ENCODE measurements around the gene CFAP299. TPM values are rescaled to one million over a fixed set of nuclear protein-coding genes. Genes with fewer than 3 reads are reported as not detected.

CFAP299 gene
- total and polyA plus RNA-seq, 5 experiments from 2014 or later: 0.37 to 0.74 TPM; not detected in 3

DNA sequence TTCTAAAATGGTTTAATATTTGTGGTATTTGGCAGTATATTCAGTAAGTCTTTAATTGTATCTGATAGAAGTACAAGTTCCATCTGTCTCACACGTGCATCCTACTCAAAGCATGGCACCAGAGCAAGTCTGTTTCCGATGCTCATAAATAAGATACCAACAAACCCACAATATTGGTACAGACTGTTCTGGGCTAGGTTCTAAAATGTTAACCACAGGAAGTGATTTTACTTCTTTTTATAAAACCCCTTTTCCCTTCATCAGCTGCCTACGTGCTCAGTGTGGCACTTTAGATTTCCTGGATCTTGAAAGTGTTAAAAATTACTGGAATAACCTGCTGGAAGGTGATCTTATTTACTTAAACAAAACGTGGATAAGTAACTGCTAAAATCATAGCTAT is 165.1 kb downstream of the CFAP299 start:
- peaks cover 9 to 67% (median 59%) of the 10 kb centered on the region in 4 donors for H3K4me1 Mint-ChIP-seq

GRCh38 chr4:80507077-80507476 is 171.5 kb downstream of the CFAP299 start:
- DNase-seq: no peak
- POLR2A ChIA-PET: interaction anchor here (0.5 kb wide), 1 partner anchor 13 kb away, joined by 3 read pairs; no protein-coding TSS in a partner anchor
- H3K27me3 Mint-ChIP-seq: no peaks in the 10 kb centered on the region
- peak overlapping the region in 6 of 10 donors; percentile 0 to 60 (median 30) for H3K27ac Mint-ChIP-seq
- peak in 1 of 2 donors; percentile 29 for ATAC-seq
- H3K4me1 Mint-ChIP-seq: peaks cover 8 to 54% (median 49%) of the 10 kb centered on the region in 4 donors
- H3K9me3 Mint-ChIP-seq: peaks cover 0 to 12% (median 3%) of the 10 kb centered on the region in 9 donors
- H3K4me3 Mint-ChIP-seq: peak overlapping the region in 1 of 10 donors; percentile 11
- peaks cover 0 to 20% (median 2%) of the 10 kb centered on the region in 3 donors for H3K36me3 Mint-ChIP-seq

More for the DNA sequence above, 165.1 kb downstream of the CFAP299 start:
- Mint-ChIP-seq H3K27ac (peak overlapping the region; percentile 69 to 92 (median 85)), H3K9me3 (peaks cover 5 to 33% (median 24%) of the 10 kb centered on the region in 9 donors), H3K27me3 (no peaks in the 10 kb centered on the region), H3K36me3 (peaks cover 5 to 43% (median 26%) of the 10 kb centered on the region in 3 donors), H3K4me3 (peak overlapping the region; percentile 13 to 73 (median 28))
- DNase-seq: peak in 6 of 10 donors; percentile 10 to 79 (median 58)
- POLR2A ChIA-PET: interaction anchor here (1.2 to 1.6 kb wide), 4 partner anchors 8 to 40 kb away, joined by 4 to 8 read pairs (median 5); no protein-coding TSS in a partner anchor
- ATAC-seq: peak; percentile 98 to 99

DNA sequence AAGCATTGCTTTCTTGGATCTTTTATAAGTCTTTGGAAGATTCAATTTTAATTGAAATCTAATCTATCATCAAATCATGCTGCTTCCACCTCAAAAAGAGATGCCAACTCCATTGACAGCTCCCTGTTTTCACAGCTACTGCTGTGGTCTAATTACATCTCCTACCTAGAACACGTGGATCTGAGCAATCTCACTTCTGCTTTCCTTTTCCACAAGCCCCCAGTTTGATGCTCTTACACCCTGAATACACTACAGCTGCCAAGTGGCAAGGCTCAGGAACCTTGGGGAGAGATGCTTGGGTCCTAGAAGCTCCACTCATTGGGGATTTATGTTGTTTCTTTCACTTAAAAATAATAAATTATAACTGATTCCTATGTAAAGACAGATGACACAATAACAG is 172.0 kb downstream of the CFAP299 start:
- H3K27me3 Mint-ChIP-seq: no peaks in the 10 kb centered on the region
- peak overlapping the region in 8 of 10 donors; percentile 0 to 88 (median 60) for H3K27ac Mint-ChIP-seq

DNA sequence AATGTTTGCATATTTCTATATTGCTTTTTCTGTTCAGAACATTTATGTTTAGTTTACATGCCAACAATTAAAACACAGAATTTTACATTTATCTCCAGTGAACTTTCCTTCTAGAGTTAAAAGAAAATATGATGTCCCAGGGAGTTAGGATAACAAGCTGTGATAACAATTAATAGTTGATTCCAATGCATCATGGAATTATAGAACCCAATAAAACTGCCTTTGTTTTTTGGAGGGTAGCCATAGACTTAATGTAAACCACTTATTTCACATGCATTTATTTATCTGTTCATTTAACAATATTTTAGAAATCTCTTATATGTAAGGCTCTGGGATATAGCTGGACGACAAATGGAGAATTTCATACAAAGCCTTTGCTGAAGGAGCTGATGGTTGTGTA is 180.0 kb downstream of the CFAP299 start:
- DNase-seq (no peak), ATAC-seq (no peak)
- Mint-ChIP-seq H3K27me3 (peaks cover 0 to 3% (median 0%) of the 10 kb centered on the region in 5 donors), H3K9me3 (no peaks in the 10 kb centered on the region), H3K36me3 (peaks cover 0 to 2% (median 0%) of the 10 kb centered on the region in 3 donors), H3K4me1 (peaks cover 2 to 12% (median 5%) of the 10 kb centered on the region in 4 donors), H3K27ac (no peak overlapping the region), H3K4me3 (no peak overlapping the region)
- POLR2A ChIA-PET: interaction anchor here (1.5 kb wide), 1 partner anchor 9 kb away, joined by 3 read pairs; no protein-coding TSS in a partner anchor

More for the DNA sequence above, 172.0 kb downstream of the CFAP299 start:
- peaks cover 0 to 18% (median 2%) of the 10 kb centered on the region in 3 donors for H3K36me3 Mint-ChIP-seq
- H3K9me3 Mint-ChIP-seq: peaks cover 0 to 12% (median 3%) of the 10 kb centered on the region in 9 donors
- POLR2A ChIA-PET: interaction anchor here (0.5 kb wide), 1 partner anchor 14 kb away, joined by 3 read pairs; no protein-coding TSS in a partner anchor
- H3K4me3 Mint-ChIP-seq: peak overlapping the region in 1 of 10 donors; percentile 22
- ATAC-seq (no peak), DNase-seq (no peak)
- peaks cover 7 to 50% (median 44%) of the 10 kb centered on the region in 4 donors for H3K4me1 Mint-ChIP-seq

DNA sequence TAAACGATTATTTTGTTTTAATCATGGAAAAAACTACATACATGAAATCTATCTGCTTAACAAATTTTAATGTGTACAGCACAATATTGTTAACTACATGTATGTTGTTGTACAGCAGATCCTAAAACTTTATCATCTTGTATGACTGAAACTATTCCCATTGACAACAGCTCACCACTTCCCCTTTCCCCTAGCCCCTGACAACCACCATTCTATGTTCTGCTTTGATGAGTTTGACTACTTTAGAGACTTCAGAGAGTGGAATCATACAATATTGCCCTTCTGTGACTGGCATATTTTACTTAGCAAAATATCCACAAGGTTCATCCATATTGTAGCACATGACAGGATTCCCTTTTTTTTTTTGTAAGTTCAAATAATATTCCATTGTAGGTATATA is 185.9 kb downstream of the CFAP299 start:
- ATAC-seq (no peak), DNase-seq (no peak)
- Mint-ChIP-seq H3K9me3 (peaks cover 0 to 9% (median 0%) of the 10 kb centered on the region in 9 donors), H3K4me1 (peaks cover 0 to 8% (median 3%) of the 10 kb centered on the region in 4 donors), H3K27ac (no peak overlapping the region), H3K36me3 (peaks cover 0 to 10% (median 6%) of the 10 kb centered on the region in 3 donors), H3K4me3 (no peak overlapping the region), H3K27me3 (no peaks in the 10 kb centered on the region)
- POLR2A ChIA-PET: no interaction called here

- ATAC-seq (no peak), DNase-seq (no peak)
- Mint-ChIP-seq H3K27ac (no peak overlapping the region), H3K27me3 (peaks cover 0 to 2% (median 0%) of the 10 kb centered on the region in 5 donors), H3K9me3 (peaks cover 0 to 9% (median 0%) of the 10 kb centered on the region in 9 donors), H3K36me3 (peaks cover 0 to 13% (median 6%) of the 10 kb centered on the region in 3 donors), H3K4me1 (peaks cover 12 to 24% (median 16%) of the 10 kb centered on the region in 4 donors), H3K4me3 (no peak overlapping the region)
- POLR2A ChIA-PET: no interaction called here
Measured at GRCh38 chr4:80526697-80527096, 191.2 kb downstream of the CFAP299 start.

- Mint-ChIP-seq H3K9me3 (peaks cover 0 to 9% (median 0%) of the 10 kb centered on the region in 9 donors), H3K27me3 (peaks cover 0 to 2% (median 0%) of the 10 kb centered on the region in 5 donors), H3K36me3 (peaks cover 0 to 9% (median 0%) of the 10 kb centered on the region in 3 donors), H3K4me1 (peaks cover 15 to 30% (median 25%) of the 10 kb centered on the region in 4 donors), H3K4me3 (no peak overlapping the region), H3K27ac (peak overlapping the region in 2 of 10 donors; percentile 42 to 59)
- POLR2A ChIA-PET: interaction anchor here (0.9 kb wide), 1 partner anchor 8 kb away, joined by 3 read pairs; no protein-coding TSS in a partner anchor
- no peak for ATAC-seq
- no peak for DNase-seq
Measured at GRCh38 chr4:80529026-80529425, 193.5 kb downstream of the CFAP299 start.

- DNase-seq: no peak
- no peak overlapping the region for H3K4me3 Mint-ChIP-seq
- POLR2A ChIA-PET: no interaction called here
- H3K4me1 Mint-ChIP-seq: peaks cover 19 to 42% (median 30%) of the 10 kb centered on the region in 4 donors
- H3K27ac Mint-ChIP-seq: no peak overlapping the region
- peaks cover 0 to 1% (median 0%) of the 10 kb centered on the region in 5 donors for H3K27me3 Mint-ChIP-seq
- ATAC-seq: no peak
- H3K9me3 Mint-ChIP-seq: peaks cover 0 to 6% (median 0%) of the 10 kb centered on the region in 9 donors
- H3K36me3 Mint-ChIP-seq: peaks cover 0 to 7% (median 0%) of the 10 kb centered on the region in 3 donors
Measured at GRCh38 chr4:80532674-80533333, 197.3 kb downstream of the CFAP299 start.

GRCh38 chr4:80535551-80535950 is 200.0 kb downstream of the CFAP299 start:
- peaks cover 14 to 42% (median 29%) of the 10 kb centered on the region in 4 donors for H3K4me1 Mint-ChIP-seq
- no peak for DNase-seq
- H3K27ac Mint-ChIP-seq: peak overlapping the region in 2 of 10 donors; percentile 29 to 31
- POLR2A ChIA-PET: no interaction called here
- peaks cover 0 to 6% (median 0%) of the 10 kb centered on the region in 9 donors for H3K9me3 Mint-ChIP-seq
- no peak for ATAC-seq
- peaks cover 0 to 4% (median 0%) of the 10 kb centered on the region in 3 donors for H3K36me3 Mint-ChIP-seq
- peak overlapping the region in 1 of 10 donors; percentile 4 for H3K4me3 Mint-ChIP-seq
- no peaks in the 10 kb centered on the region for H3K27me3 Mint-ChIP-seq

- peaks cover 0 to 6% (median 0%) of the 10 kb centered on the region in 9 donors for H3K9me3 Mint-ChIP-seq
- DNase-seq: no peak
- no peaks in the 10 kb centered on the region for H3K27me3 Mint-ChIP-seq
- H3K4me1 Mint-ChIP-seq: peaks cover 17 to 40% (median 27%) of the 10 kb centered on the region in 4 donors
- no peak overlapping the region for H3K4me3 Mint-ChIP-seq
- POLR2A ChIA-PET: interaction anchor here (1.2 kb wide), 1 partner anchor 18 kb away, joined by 4 read pairs; no protein-coding TSS in a partner anchor
- no peak for ATAC-seq
- no peak overlapping the region for H3K27ac Mint-ChIP-seq
- H3K36me3 Mint-ChIP-seq: peaks cover 0 to 4% (median 0%) of the 10 kb centered on the region in 3 donors
Measured at GRCh38 chr4:80538276-80538926, 202.9 kb downstream of the CFAP299 start.

- H3K36me3 Mint-ChIP-seq: peaks cover 0 to 4% (median 0%) of the 10 kb centered on the region in 3 donors
- H3K4me3 Mint-ChIP-seq: peak overlapping the region in 1 of 10 donors; percentile 55
- POLR2A ChIA-PET: no interaction called here
- H3K4me1 Mint-ChIP-seq: peaks cover 17 to 40% (median 25%) of the 10 kb centered on the region in 4 donors
- no peak overlapping the region for H3K27ac Mint-ChIP-seq
- peaks cover 0 to 6% (median 2%) of the 10 kb centered on the region in 9 donors for H3K9me3 Mint-ChIP-seq
- no peak for ATAC-seq
- no peaks in the 10 kb centered on the region for H3K27me3 Mint-ChIP-seq
- peak in 1 of 10 donors; percentile 45 for DNase-seq
Measured at GRCh38 chr4:80539190-80539589, 203.7 kb downstream of the CFAP299 start.

- no peak overlapping the region for H3K27ac Mint-ChIP-seq
- H3K27me3 Mint-ChIP-seq: peaks cover 0 to 1% (median 0%) of the 10 kb centered on the region in 5 donors
- ATAC-seq (no peak), DNase-seq (no peak)
- peaks cover 0 to 8% (median 0%) of the 10 kb centered on the region in 3 donors for H3K36me3 Mint-ChIP-seq
- peaks cover 0 to 11% (median 3%) of the 10 kb centered on the region in 9 donors for H3K9me3 Mint-ChIP-seq
- POLR2A ChIA-PET: interaction anchor here (0.6 kb wide), 1 partner anchor 9 kb away, joined by 3 read pairs; no protein-coding TSS in a partner anchor
- peaks cover 17 to 40% (median 24%) of the 10 kb centered on the region in 4 donors for H3K4me1 Mint-ChIP-seq
- peak overlapping the region in 2 of 10 donors; percentile 11 to 40 for H3K4me3 Mint-ChIP-seq
Measured at GRCh38 chr4:80540349-80540748, 204.8 kb downstream of the CFAP299 start.

Measured in naive thymus-derived CD8-positive, alpha-beta T cell (primary cell).